OCI-LY7 (cell line): ENCODE results near the gene IFT22. TPM values are rescaled to one million over a fixed set of nuclear protein-coding genes. Genes with fewer than 3 reads are reported as not detected.

Source experiments
- BruUV-seq: library from RNA; stranded (reverse); fragments of 400-500 nt; replicated peaks from 2 replicates; lab custom pipeline; 2021; lab: Mats Ljungman, UMichigan
- CTCF ChIA-PET: fragments of 300-600 bp; sonication (Branson Sonifier 250); formaldehyde crosslinking; loops from one replicate; lab custom pipeline; 2022; ENCODE audit warnings: antibody characterized with exemption; ENCODE audit not compliant: unreplicated experiment; lab: Charles Lee
- POLR2A ChIA-PET: fragments of 300-600 bp; sonication (Branson Sonifier 250); formaldehyde crosslinking; loops from one replicate; lab custom pipeline; 2022; ENCODE audit warnings: antibody characterized with exemption; lab: Charles Lee
- DNase-seq: peaks from one replicate; pipeline ENCODE4 v3.0.0-alpha.2; 2015; ENCODE audit warnings: low spot score
- H2AFZ ChIP-seq: fragments of 200-600 bp; sonication (generic), shearing (Covaris generic); 2 replicates; pipeline ENCODE4 v1.6.1; 2014; ENCODE audit warnings: mild to moderate bottlenecking, antibody characterized with exemption, low read length, moderate library complexity
- H3K27ac ChIP-seq: fragments of 200-600 bp; sonication (generic); 2 replicates; pipeline ENCODE4 v1.5.1; 2014; ENCODE audit warnings: mixed run types, low read depth, mild to moderate bottlenecking, moderate library complexity, low read length, inconsistent platforms; ENCODE audit not compliant: poor library complexity, severe bottlenecking
- H3K36me3 ChIP-seq: fragments of 200-600 bp; sonication (generic); 2 replicates; pipeline ENCODE4 v1.6.1; 2014; ENCODE audit warnings: mild to moderate bottlenecking, antibody characterized with exemption, low read length, moderate library complexity, mixed read lengths; ENCODE audit not compliant: insufficient read depth
- H3K4me1 ChIP-seq: fragments of 200-600 bp; sonication (generic); 2 replicates; pipeline ENCODE4 v1.5.1; 2014; ENCODE audit warnings: mild to moderate bottlenecking, low read length; ENCODE audit not compliant: insufficient read depth, poor library complexity, severe bottlenecking
- H3K4me2 ChIP-seq: fragments of 200-600 bp; sonication (generic); 2 replicates; pipeline ENCODE4 v1.6.1; 2014; ENCODE audit warnings: mild to moderate bottlenecking, low read length
- H3K4me3 ChIP-seq: fragments of 200-600 bp; sonication (generic); 2 replicates; pipeline ENCODE4 v1.5.1; 2014; ENCODE audit warnings: mild to moderate bottlenecking, low read depth, low read length; ENCODE audit not compliant: poor library complexity, severe bottlenecking
- H3K79me2 ChIP-seq: fragments of 200-600 bp; sonication (generic); 2 replicates; pipeline ENCODE4 v1.6.1; 2016; ENCODE audit warnings: low read depth, mild to moderate bottlenecking, low read length, moderate library complexity, mixed read lengths; ENCODE audit not compliant: insufficient read depth
- H3K9me2 ChIP-seq: fragments of 200-600 bp; sonication (generic); 2 replicates; pipeline ENCODE4 v1.6.1; 2016; ENCODE audit warnings: mild to moderate bottlenecking, low read length, mixed read lengths; ENCODE audit not compliant: insufficient read depth
- H3K9me3 ChIP-seq: fragments of 200-600 bp; sonication (generic); 2 replicates; pipeline ENCODE4 v1.6.1; 2014; ENCODE audit warnings: mild to moderate bottlenecking, mixed run types, low read length, mixed read lengths
- H4K20me1 ChIP-seq: fragments of 200-600 bp; sonication (generic); 2 replicates; pipeline ENCODE4 v1.6.1; 2014; ENCODE audit warnings: mild to moderate bottlenecking, antibody characterized with exemption, low read length, moderate library complexity, mixed read lengths; ENCODE audit not compliant: insufficient read depth
- CTCF ChIP-seq: fragments of 200-600 bp; sonication (generic); conservative IDR thresholded peaks from 2 replicates; pipeline ENCODE4 v1.5.1; 2014; ENCODE audit warnings: mild to moderate bottlenecking, antibody characterized with exemption, low read length, moderate library complexity, mixed read lengths
- EZH2phosphoT487 ChIP-seq: fragments of 200-600 bp; sonication (generic); IDR thresholded peaks from 2 replicates; pipeline ENCODE4 v1.6.1; 2018; ENCODE audit warnings: low read depth, borderline replicate concordance, mild to moderate bottlenecking, mixed run types, antibody characterized with exemption, low read length, moderate library complexity, mixed read lengths
- intact Hi-C: fragments of 100-400 bp; cut with micrococcal nuclease; formaldehyde crosslinking; loops from one replicate; pipeline ENCODE4 v1.10.0; 2022; ENCODE audit not compliant: unreplicated experiment
- total RNA-seq, 2 experiments: library from RNA; depleted of rRNA in 1 of 2; stranded (reverse); fragments of >200 nt in 1 of 2; shearing (Covaris generic) in 1 of 2; gene quantifications; 2 replicates each; pipeline ENCODE4 v1.2.3, GENCODE V29; 2014 to 2022

Gene IFT22
- total RNA-seq, 2 experiments from 2014 or later = 13.2 to 14.6 TPM

- no peaks in the 10 kb centered on the region for H3K79me2 ChIP-seq
- CTCF ChIA-PET = no interaction called here
- POLR2A ChIA-PET = interaction anchor here (1.1 kb wide), 1 partner anchor 12 kb away, joined by 4 read pairs; no protein-coding TSS in a partner anchor
- no peaks in the 10 kb centered on the region for H3K9me3 ChIP-seq
- no peak overlapping the region for H3K4me3 ChIP-seq
- peaks cover 6% of the 10 kb centered on the region for H3K4me1 ChIP-seq
- H3K36me3 ChIP-seq = no peaks in the 10 kb centered on the region
- DNase-seq = no peak
- H3K4me2 ChIP-seq = no peak overlapping the region
- H3K27ac ChIP-seq = no peak overlapping the region
- no peaks in the 10 kb centered on the region for H3K9me2 ChIP-seq
- BruUV-seq = no TSS peak
- intact Hi-C loops = no loop called here
- TF ChIP-seq CTCF (no peak), EZH2phosphoT487 (no peak)
- no peak overlapping the region for H2AFZ ChIP-seq
- H4K20me1 ChIP-seq = no peaks in the 10 kb centered on the region
Observed at GRCh38 chr7:101278461-101279292, 42.9 kb downstream of the IFT22 start.

- Histone ChIP-seq H3K9me3 (no peaks in the 10 kb centered on the region), H3K4me3 (no peak overlapping the region), H3K4me1 (no peaks in the 10 kb centered on the region), H4K20me1 (no peaks in the 10 kb centered on the region), H3K79me2 (no peaks in the 10 kb centered on the region), H2AFZ (no peak overlapping the region), H3K9me2 (no peaks in the 10 kb centered on the region), H3K27ac (no peak overlapping the region), H3K4me2 (no peak overlapping the region), H3K36me3 (no peaks in the 10 kb centered on the region)
- DNase-seq = no peak
- intact Hi-C loops = no loop called here
- POLR2A ChIA-PET = no interaction called here
- no TSS peak for BruUV-seq
- CTCF ChIA-PET = no interaction called here
- no peak for TF ChIP-seq CTCF
- no peak for TF ChIP-seq EZH2phosphoT487
Observed at GRCh38 chr7:101277155-101277554, 44.5 kb downstream of the IFT22 start.

GRCh38 chr7:101273206-101273605 is 48.4 kb downstream of the IFT22 start:
- ChIA-PET CTCF (no interaction called here), POLR2A (no interaction called here)
- TF ChIP-seq CTCF = no peak
- TF ChIP-seq EZH2phosphoT487 = no peak
- no peaks in the 10 kb centered on the region for H3K9me2 ChIP-seq
- no peaks in the 10 kb centered on the region for H4K20me1 ChIP-seq
- no peak overlapping the region for H3K4me3 ChIP-seq
- no peak for DNase-seq
- H3K9me3 ChIP-seq = no peaks in the 10 kb centered on the region
- H3K4me2 ChIP-seq = no peak overlapping the region
- no peaks in the 10 kb centered on the region for H3K4me1 ChIP-seq
- intact Hi-C loops = no loop called here
- no TSS peak for BruUV-seq
- H2AFZ ChIP-seq = no peak overlapping the region
- no peak overlapping the region for H3K27ac ChIP-seq
- H3K79me2 ChIP-seq = no peaks in the 10 kb centered on the region
- no peaks in the 10 kb centered on the region for H3K36me3 ChIP-seq
